GM12878 (cell line): ENCODE data around the gene BANP. TPM values are rescaled to one million over a fixed set of nuclear protein-coding genes. Genes with fewer than 3 reads are reported as not detected.

Experiments
- ATAC-seq: fragments of 200-7000 bp; cut with Tn5 transposase; 3 replicates; pipeline ENCODE4 v1.9.1; 2020; ENCODE audit warnings: mild to moderate bottlenecking, moderate library complexity
- BruUV-seq: library from RNA; stranded (reverse); fragments of 400-500 nt; replicated peaks from 2 replicates; lab custom pipeline; 2021; lab: Mats Ljungman, UMichigan
- CTCF ChIA-PET: fragments of 300-600 bp; sonication (Branson Sonifier 250); formaldehyde crosslinking; extraction: SDS; loops from one replicate; lab custom pipeline; 2021; ENCODE audit warnings: inconsistent platforms; lab: Yijun Ruan, JAX
- POLR2A ChIA-PET: fragments of 350-600 bp; formaldehyde crosslinking; extraction: SDS; loops from one replicate; lab custom pipeline; 2021; ENCODE audit warnings: inconsistent platforms; lab: Charles Lee
- RAD21 ChIA-PET: fragments of 300-600 bp; sonication (Branson Sonifier 250); formaldehyde crosslinking; loops from one replicate; lab custom pipeline; 2023; ENCODE audit warnings: antibody characterized with exemption; ENCODE audit not compliant: unreplicated experiment; lab: Charles Lee
- SMC1A ChIA-PET: fragments of 300-600 bp; sonication (Branson Sonifier 250); formaldehyde crosslinking; loops from one replicate; lab custom pipeline; 2023; ENCODE audit not compliant: unreplicated experiment, uncharacterized antibody; lab: Charles Lee
- DNase-seq: peaks from one replicate; pipeline ENCODE4 v3.0.0-alpha.2; 2011; ENCODE audit warnings: low read depth, low spot score
- FAIRE-seq: peaks from 3 replicates; lab custom pipeline; 2011; peaks lifted over from hg19 to GRCh38; lab: Jason Lieb, UNC
- H2AFZ ChIP-seq: 2 replicates; pipeline ENCODE4 v1.6.0; 2011; ENCODE audit warnings: low read depth, low read length, control low read depth; ENCODE audit not compliant: control insufficient read depth
- H3K27ac ChIP-seq: 2 replicates; pipeline ENCODE4 v1.5.1; 2011; ENCODE audit warnings: control low read depth; ENCODE audit not compliant: control insufficient read depth, insufficient read depth
- H3K27me3 ChIP-seq, 2 experiments: replicated peaks in 1 of 2; 2 replicates each; pipeline versions ENCODE4 v1.6.0 to v1.6.1; 2011; ENCODE audit warnings: low read length in 1 of 2; ENCODE audit not compliant: control insufficient read depth in 2 of 2, insufficient read depth in 2 of 2
- H3K36me3 ChIP-seq, 2 experiments: 2 replicates each; pipeline ENCODE4 v1.5.1; 2011; ENCODE audit warnings: low read length in 1 of 2; ENCODE audit not compliant: control insufficient read depth in 2 of 2, insufficient read depth in 2 of 2
- H3K4me1 ChIP-seq: 2 replicates; pipeline ENCODE4 v1.6.1; 2011; ENCODE audit warnings: mild to moderate bottlenecking, low read length, moderate library complexity, mixed read lengths; ENCODE audit not compliant: control insufficient read depth, insufficient read depth
- H3K4me2 ChIP-seq: 2 replicates; pipeline ENCODE4 v1.6.0; 2011; ENCODE audit warnings: control low read depth; ENCODE audit not compliant: control insufficient read depth, insufficient read depth
- H3K4me3 ChIP-seq: fragments of 200-600 bp; sonication (generic); 2 replicates; pipeline ENCODE4 v1.5.1; 2016
- H3K79me2 ChIP-seq: 2 replicates; pipeline ENCODE4 v1.6.0; 2011; ENCODE audit warnings: low read length; ENCODE audit not compliant: control insufficient read depth, insufficient read depth
- H3K9ac ChIP-seq: 2 replicates; pipeline ENCODE4 v1.8.0; 2011; ENCODE audit warnings: low read length, control low read depth, mixed read lengths; ENCODE audit not compliant: control insufficient read depth, insufficient read depth
- H3K9me3 ChIP-seq: replicated peaks from 3 replicates; pipeline ENCODE4 v1.5.1; 2011; ENCODE audit warnings: mild to moderate bottlenecking, low read length; ENCODE audit not compliant: control insufficient read depth, insufficient read depth
- H4K20me1 ChIP-seq: 2 replicates; pipeline ENCODE4 v1.6.0; 2011; ENCODE audit not compliant: control insufficient read depth, insufficient read depth
- BHLHE40 ChIP-seq, 2 experiments: fragments of 450-650 bp in 1 of 2; IDR thresholded peaks; 2 replicates each; pipeline ENCODE4 v1.6.1; 2011 to 2017; ENCODE audit warnings: low read depth in 2 of 2, borderline replicate concordance in 1 of 2, improper control_type of control experiment in 1 of 2, low read length in 1 of 2, mild to moderate bottlenecking in 1 of 2
- SIN3A ChIP-seq: IDR thresholded peaks from 2 replicates; pipeline ENCODE4 v1.6.1; 2012; ENCODE audit warnings: low read depth, low read length, improper control_type of control experiment
- SMAD5 ChIP-seq: IDR thresholded peaks from 2 replicates; pipeline ENCODE4 v1.6.1; 2016; ENCODE audit warnings: antibody characterized with exemption, low read depth
- SMC3 ChIP-seq: IDR thresholded peaks from 2 replicates; pipeline ENCODE4 v1.6.1; 2011; ENCODE audit warnings: low read length, improper control_type of control experiment, borderline replicate concordance
- ZNF592 ChIP-seq: fragments of 450-650 bp; IDR thresholded peaks from 2 replicates; pipeline ENCODE4 v1.6.1; 2017; ENCODE audit warnings: mild to moderate bottlenecking, moderate library complexity
- WGBS: methylation state at CpG from one replicate; pipeline ENCODE4 v1.1.6; 2016; ENCODE audit warnings: low lambda C conversion rate; ENCODE audit not compliant: insufficient replicate concordance, insufficient coverage; ENCODE audit errors: missing lambda C conversion rate; 5-methylcytosine and 5-hydroxymethylcytosine counted together
- in situ Hi-C: fragments of 300-500 bp; cut with MboI; formaldehyde crosslinking; loops from 9 replicates; pipeline ENCODE4 v1.14.3; 2018; ENCODE audit warnings: mixed read lengths
- intact Hi-C: fragments of 100-400 bp; cut with micrococcal nuclease; formaldehyde crosslinking; loops from one replicate; pipeline ENCODE4 v1.14.2; 2022; ENCODE audit not compliant: unreplicated experiment
- polyA plus RNA-seq, 11 experiments: library from polyadenylated mRNA; depleted of rRNA in 4 of 11; unstranded in 6 of 11; stranded (reverse) in 5 of 11; fragments of >200 nt; fragmentation: Nextera tagmentation in 4 of 11; fragmentation: Illumina TruSeq in 1 of 11; extraction: Ambion mirVana in 4 of 11; extraction: Trizol in 1 of 11; gene quantifications; 1 replicate in 1 of 11; 2 replicates in 10 of 11; pipeline versions ENCODE4 v1.2.1 to v1.2.3, GENCODE V29; 2011 to 2016; ENCODE audit warnings: inconsistent platforms in 2 of 11, missing spikeins in 2 of 11, low read depth in 1 of 11
- total RNA-seq, 4 experiments: library from RNA; depleted of rRNA in 3 of 4; stranded (reverse); fragments of >200 nt in 3 of 4; fragmentation: Illumina TruSeq in 1 of 4; extraction: Trizol in 1 of 4; gene quantifications; 2 replicates each; pipeline versions ENCODE4 v1.2.1 to v1.2.3, GENCODE V29; 2013 to 2021
- TF ChIP-seq, protein P1 (sequence below): fragments of 450-650 bp; IDR thresholded peaks from 2 replicates; pipeline ENCODE4 v1.6.1; 2018; ENCODE audit warnings: mild to moderate bottlenecking, low read depth, moderate library complexity; ENCODE audit not compliant: partially characterized antibody

BANP gene
- total and polyA plus RNA-seq, 10 of the 15 experiments (the other 5 are each of a cell fraction or from before 2014, with no cell fraction given), result 3.9 to 21.9 (median 12.2) TPM

DNA sequence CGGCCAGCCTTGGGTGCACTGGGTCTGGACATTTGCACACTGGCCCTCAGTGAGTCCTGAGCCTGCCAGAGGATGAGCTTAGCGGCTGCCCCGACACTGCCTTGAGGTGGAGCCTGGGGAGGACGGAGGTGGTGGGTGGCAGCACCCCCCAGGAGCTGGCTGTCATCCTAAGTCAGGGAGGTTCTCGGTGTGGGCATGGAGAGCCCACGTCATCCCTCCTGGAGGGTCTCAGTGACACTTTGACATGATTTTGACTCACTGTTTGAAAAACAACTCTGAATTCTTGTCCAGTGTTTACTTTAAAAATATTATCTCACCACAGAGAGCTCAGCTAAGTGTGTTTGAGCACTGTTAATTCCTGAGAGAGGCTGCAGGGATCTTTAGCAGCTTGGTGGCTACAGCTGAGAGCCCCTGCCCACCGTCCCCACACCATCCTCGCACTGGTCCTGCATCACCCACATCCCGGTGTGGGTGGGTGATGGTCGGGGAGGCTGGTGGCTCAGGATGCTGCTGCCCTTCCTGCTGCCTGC lies 63.1 kb downstream of the BANP start:
- H3K9me3 ChIP-seq, result no peaks in the 10 kb centered on the region
- H3K4me1 ChIP-seq, result no peaks in the 10 kb centered on the region
- no peak overlapping the region for H2AFZ ChIP-seq
- no peak overlapping the region for H3K4me2 ChIP-seq
- H3K79me2 ChIP-seq, result no peaks in the 10 kb centered on the region
- in situ Hi-C loops (no loop called here), intact Hi-C loops (no loop called here)
- H3K27me3 ChIP-seq, result no peaks in the 10 kb centered on the region
- 94% methylated on average over 10 of the region's 10 CpGs for WGBS
- CTCF ChIA-PET, result no interaction called here
- no peak for FAIRE-seq
- POLR2A ChIA-PET, result no interaction called here
- no peaks in the 10 kb centered on the region for H4K20me1 ChIP-seq
- H3K36me3 ChIP-seq, result peaks cover 0 to 2% of the 10 kb centered on the region in 2 experiments; a peak in 2 of 4 replicates
- no peak for ATAC-seq
- H3K9ac ChIP-seq, result no peak overlapping the region
- SMC1A ChIA-PET, result no interaction called here
- TF ChIP-seq SIN3A (no peak), ZNF592 (no peak), SMC3 (no peak), BHLHE40 (IDR thresholded peaks at IDR 0.05; ENCODE audit: borderline replicate concordance in 1 of 2, low read depth in 2 of 2, low read length in 1 of 2) (no peak), SMAD5 (no peak)
- TF ChIP-seq, protein P1, sequence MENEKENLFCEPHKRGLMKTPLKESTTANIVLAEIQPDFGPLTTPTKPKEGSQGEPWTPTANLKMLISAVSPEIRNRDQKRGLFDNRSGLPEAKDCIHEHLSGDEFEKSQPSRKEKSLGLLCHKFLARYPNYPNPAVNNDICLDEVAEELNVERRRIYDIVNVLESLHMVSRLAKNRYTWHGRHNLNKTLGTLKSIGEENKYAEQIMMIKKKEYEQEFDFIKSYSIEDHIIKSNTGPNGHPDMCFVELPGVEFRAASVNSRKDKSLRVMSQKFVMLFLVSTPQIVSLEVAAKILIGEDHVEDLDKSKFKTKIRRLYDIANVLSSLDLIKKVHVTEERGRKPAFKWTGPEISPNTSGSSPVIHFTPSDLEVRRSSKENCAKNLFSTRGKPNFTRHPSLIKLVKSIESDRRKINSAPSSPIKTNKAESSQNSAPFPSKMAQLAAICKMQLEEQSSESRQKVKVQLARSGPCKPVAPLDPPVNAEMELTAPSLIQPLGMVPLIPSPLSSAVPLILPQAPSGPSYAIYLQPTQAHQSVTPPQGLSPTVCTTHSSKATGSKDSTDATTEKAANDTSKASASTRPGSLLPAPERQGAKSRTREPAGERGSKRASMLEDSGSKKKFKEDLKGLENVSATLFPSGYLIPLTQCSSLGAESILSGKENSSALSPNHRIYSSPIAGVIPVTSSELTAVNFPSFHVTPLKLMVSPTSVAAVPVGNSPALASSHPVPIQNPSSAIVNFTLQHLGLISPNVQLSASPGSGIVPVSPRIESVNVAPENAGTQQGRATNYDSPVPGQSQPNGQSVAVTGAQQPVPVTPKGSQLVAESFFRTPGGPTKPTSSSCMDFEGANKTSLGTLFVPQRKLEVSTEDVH, result no peak
- BruUV-seq, result no TSS peak
- H3K4me3 ChIP-seq, result no peak overlapping the region
- no peak for DNase-seq
- RAD21 ChIA-PET, result no interaction called here
- H3K27ac ChIP-seq, result no peak overlapping the region
